GM12864 (cell line): ENCODE data around the gene RAPGEF6.

Source experiments
- DNase-seq: peaks from one replicate; pipeline ENCODE4 v3.0.0-alpha.2; 2011; ENCODE audit warnings: low read depth
- H3K4me3 ChIP-seq: 2 replicates; pipeline ENCODE4 v1.5.1; 2011; ENCODE audit warnings: mild to moderate bottlenecking, low read depth, low read length, control low read depth
- TF ChIP-seq, protein P1 (sequence below): IDR thresholded peaks from 2 replicates; pipeline ENCODE4 v1.5.1; 2011; ENCODE audit warnings: low read depth, mild to moderate bottlenecking, moderate library complexity, low read length, control low read depth, inconsistent platforms; ENCODE audit errors: missing control alignments

Gene RAPGEF6

DNA sequence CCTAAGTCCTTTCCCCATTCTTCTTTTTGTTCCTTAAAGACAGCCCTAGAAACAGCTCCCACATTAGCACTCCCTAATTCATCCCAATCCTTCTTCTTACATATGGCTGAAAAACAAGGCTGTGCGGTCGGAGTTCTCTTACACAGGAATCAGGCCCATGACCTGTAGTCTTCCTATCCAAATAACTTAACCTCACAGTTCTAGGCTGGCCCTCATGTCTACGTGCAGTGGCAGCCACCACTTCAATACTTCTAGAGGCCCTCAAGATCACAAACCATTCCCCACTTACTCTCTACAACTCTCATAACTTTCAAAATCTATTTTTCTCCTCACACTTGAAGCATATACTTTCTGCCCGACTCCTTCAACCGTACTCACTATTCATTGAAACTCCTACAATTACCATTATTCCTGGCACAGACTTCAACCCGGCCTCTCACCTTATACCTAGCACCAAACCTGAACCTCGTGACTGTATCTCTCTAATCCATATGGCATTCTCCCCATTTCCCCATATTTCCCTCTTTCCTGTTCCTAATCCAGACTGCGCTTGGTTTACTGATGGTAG, 59.3 kb downstream of the RAPGEF6 start:
- H3K4me3 ChIP-seq, result no peak overlapping the region
- TF ChIP-seq, protein P1, sequence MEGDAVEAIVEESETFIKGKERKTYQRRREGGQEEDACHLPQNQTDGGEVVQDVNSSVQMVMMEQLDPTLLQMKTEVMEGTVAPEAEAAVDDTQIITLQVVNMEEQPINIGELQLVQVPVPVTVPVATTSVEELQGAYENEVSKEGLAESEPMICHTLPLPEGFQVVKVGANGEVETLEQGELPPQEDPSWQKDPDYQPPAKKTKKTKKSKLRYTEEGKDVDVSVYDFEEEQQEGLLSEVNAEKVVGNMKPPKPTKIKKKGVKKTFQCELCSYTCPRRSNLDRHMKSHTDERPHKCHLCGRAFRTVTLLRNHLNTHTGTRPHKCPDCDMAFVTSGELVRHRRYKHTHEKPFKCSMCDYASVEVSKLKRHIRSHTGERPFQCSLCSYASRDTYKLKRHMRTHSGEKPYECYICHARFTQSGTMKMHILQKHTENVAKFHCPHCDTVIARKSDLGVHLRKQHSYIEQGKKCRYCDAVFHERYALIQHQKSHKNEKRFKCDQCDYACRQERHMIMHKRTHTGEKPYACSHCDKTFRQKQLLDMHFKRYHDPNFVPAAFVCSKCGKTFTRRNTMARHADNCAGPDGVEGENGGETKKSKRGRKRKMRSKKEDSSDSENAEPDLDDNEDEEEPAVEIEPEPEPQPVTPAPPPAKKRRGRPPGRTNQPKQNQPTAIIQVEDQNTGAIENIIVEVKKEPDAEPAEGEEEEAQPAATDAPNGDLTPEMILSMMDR, result no peak
- DNase-seq, result no peak

DNA sequence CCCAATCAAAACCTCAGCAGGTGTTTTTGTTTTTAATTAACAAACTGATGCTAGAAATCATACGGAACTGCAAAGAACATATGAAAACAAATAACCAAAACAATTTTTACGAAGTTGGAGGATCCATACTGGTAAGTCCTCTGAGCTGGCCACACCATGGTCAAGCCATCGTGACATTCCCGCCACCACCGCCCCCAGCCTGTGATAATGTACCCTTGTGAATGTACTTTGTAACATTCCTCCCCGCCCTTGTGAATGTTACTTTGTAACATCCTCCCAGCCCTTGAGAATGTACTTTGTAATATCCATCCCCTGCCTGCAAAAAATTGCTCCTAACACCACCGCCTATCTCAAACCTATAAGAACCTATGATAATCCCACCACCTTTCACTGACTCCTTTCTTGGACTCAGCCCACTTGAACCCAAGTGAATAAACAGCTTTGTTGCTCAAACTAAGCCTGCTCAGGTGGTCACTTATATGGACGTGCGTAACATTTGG, 63.3 kb downstream of the RAPGEF6 start:
- DNase-seq, result no peak
- no peak overlapping the region for H3K4me3 ChIP-seq
- TF ChIP-seq, protein P1, result no peak

DNA sequence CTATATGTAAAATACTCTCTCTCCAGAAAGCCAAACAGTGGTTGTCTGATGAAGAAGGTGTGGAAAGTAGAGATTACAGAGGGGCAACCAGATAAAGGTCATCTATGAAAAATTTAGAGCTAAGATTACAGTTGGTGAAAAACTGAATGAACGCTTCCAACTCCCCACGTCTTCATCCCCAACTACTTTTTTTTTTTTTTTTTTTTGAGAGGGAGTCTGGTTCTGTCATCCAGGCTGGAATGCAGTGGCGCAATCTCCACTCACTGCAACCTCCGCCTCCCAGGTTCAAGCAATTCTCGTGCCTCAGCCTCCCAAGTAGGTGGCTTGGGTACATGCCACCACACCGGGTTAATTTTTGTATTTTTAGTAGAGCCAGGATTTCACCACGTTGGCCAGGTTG, 64.3 kb downstream of the RAPGEF6 start:
- no peak for DNase-seq
- H3K4me3 ChIP-seq, result no peak overlapping the region
- TF ChIP-seq, protein P1, result no peak

DNA sequence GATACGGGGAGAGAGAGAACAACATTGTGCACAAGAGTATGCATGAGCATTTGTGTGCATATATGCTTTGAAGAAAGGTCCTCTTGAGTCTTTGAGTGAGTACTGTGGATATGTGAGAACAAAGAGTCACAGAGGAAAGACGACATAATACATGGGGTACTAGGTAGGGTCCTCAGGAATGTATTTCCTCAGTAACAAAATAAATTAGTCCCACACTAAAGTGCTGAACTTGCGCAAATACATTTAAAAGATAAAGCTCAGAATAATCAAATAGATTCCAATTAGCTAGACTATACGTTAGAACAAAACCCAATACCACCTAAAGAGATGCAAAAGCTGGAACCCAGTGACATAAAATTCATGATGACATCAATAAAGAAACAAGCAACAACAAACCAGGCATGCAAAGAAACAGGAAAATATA, 70.8 kb downstream of the RAPGEF6 start:
- TF ChIP-seq, protein P1, result no peak
- H3K4me3 ChIP-seq, result no peak overlapping the region
- DNase-seq, result no peak

DNA sequence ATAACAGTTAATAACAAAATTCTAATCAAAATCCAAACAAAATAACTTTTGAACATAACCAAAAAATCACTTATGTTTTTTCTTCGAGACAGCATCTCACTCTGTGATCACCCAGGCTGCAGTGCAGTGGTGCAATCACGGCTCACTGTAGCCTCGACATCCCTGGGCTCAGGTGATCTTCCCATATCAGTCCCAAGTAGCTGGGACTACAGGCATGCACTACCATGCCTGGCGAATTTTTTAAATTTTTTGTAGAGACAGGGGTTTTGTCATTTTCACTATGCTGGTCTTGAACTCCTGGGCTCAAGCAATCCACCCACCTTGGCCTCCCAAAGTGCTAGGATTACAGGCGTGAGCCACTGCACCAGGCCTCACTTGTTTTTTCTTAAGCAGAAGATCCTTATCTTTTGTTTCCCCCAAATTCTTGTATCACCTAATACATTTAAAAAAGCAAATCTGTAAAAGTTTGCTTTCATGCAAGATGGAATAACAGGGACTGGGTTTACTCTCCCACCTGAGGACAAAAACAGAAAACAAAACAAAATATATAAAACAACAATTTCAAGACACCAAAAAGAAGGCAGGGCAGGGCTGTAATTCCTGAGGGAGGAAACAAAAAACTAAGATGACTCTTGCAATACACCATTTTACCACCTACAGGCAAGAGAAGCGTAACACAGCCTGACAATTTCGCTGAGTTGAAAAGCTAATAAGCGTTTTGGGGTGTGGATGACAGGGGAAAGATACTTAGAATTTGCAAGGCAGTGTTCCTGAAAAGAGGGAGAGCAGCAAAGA, 71.4 kb downstream of the RAPGEF6 start:
- H3K4me3 ChIP-seq, result no peak overlapping the region
- TF ChIP-seq, protein P1, result no peak
- no peak for DNase-seq

DNA sequence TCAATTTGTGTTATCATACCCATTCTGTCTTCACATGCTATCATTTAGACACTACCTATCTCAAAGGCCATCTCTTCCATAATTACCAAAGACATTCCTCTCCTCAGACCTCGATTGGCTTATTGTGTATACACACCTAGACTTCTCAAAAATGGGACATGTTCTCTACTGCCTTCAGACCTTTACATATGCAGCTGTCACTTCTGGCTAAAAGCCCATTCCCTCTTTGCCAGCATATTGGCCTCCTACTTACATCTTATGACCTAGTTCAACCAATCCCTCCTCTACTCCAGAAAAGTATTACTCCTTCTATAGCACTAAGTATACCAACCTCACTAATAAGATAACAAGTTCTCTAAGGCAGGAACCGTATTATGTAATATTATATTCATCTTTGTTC, 84.4 kb downstream of the RAPGEF6 start:
- no peak overlapping the region for H3K4me3 ChIP-seq
- TF ChIP-seq, protein P1, result no peak
- no peak for DNase-seq
